Suppressor macrophage (primary cell): Measurements from ENCODE around the gene DPH1.

Experiments
- DNase-seq, 4 experiments: peaks; one replicate each; pipeline ENCODE4 v3.0.0-alpha.2; 2020 to 2022

The DPH1 gene

GRCh38 chr17:2062571-2063183 lies 32.7 kb downstream of the DPH1 start:
- no peak for DNase-seq

- no peak for DNase-seq
These were observed 33.6 kb downstream of the DPH1 start for GRCh38 chr17:2063261-2064146.

- no peak for DNase-seq
These were observed 34.2 kb downstream of the DPH1 start for GRCh38 chr17:2064147-2064489.

GRCh38 chr17:2064520-2064971 lies 34.6 kb downstream of the DPH1 start:
- no peak for DNase-seq

GRCh38 chr17:2064980-2065785 lies 35.2 kb downstream of the DPH1 start:
- DNase-seq, result peak; percentile 44 to 70 (median 60)

GRCh38 chr17:2065949-2066400 lies 36.0 kb downstream of the DPH1 start:
- no peak for DNase-seq

GRCh38 chr17:2067048-2067561 lies 37.2 kb downstream of the DPH1 start:
- DNase-seq, result no peak

- DNase-seq, result no peak
These were observed 37.7 kb downstream of the DPH1 start for GRCh38 chr17:2067608-2068024.

- no peak for DNase-seq
These were observed 38.1 kb downstream of the DPH1 start for GRCh38 chr17:2068031-2068518.

- no peak for DNase-seq
These were observed 38.6 kb downstream of the DPH1 start for GRCh38 chr17:2068519-2069051.

- no peak for DNase-seq
These were observed 40.5 kb downstream of the DPH1 start for GRCh38 chr17:2070241-2071023.

GRCh38 chr17:2071024-2071385 lies 41.1 kb downstream of the DPH1 start:
- DNase-seq, result no peak

GRCh38 chr17:2071455-2072281 lies 41.7 kb downstream of the DPH1 start:
- peak; percentile 39 to 63 (median 60) for DNase-seq

- no peak for DNase-seq
These were observed 45.0 kb downstream of the DPH1 start for GRCh38 chr17:2074919-2075318.

- DNase-seq, result no peak
These were observed 45.6 kb downstream of the DPH1 start for GRCh38 chr17:2075336-2076086.

GRCh38 chr17:2076087-2076984 lies 46.4 kb downstream of the DPH1 start:
- DNase-seq, result no peak

- DNase-seq, result no peak
These were observed 47.1 kb downstream of the DPH1 start for GRCh38 chr17:2077040-2077439.

- DNase-seq, result no peak
These were observed 51.6 kb downstream of the DPH1 start for GRCh38 chr17:2081564-2081963.
